ENCODE measurements around the gene AP1S3. TPM values are rescaled to one million over a fixed set of nuclear protein-coding genes. Genes with fewer than 3 reads are reported as not detected.

AP1S3 gene
- total and polyA plus RNA-seq, 10 donors, result 2.4 to 16.0 (median 10.5) TPM

- Histone ChIP-seq H3K4me1 (peaks cover 0 to 15% (median 2%) of the 10 kb centered on the region in 6 donors), H3K9me3 (no peaks in the 10 kb centered on the region), H3K27me3 (replicated peaks in 1 of 7) (no peaks in the 10 kb centered on the region), H3K27ac (no peak overlapping the region), H3K4me3 (no peak overlapping the region), H3K36me3 (peaks cover 0 to 7% (median under 1%) of the 10 kb centered on the region in 6 donors)
- no peak for DNase-seq
- intact Hi-C loops (cut with DNase I; ENCODE audit: low total_unique reads), result loop anchor here (10.0 kb wide), 1 partner anchor 88 kb away; no protein-coding TSS in a partner anchor
- TF ChIP-seq POLR2A (IDR thresholded peaks at IDR 0.05) (no peak), POLR2AphosphoS5 (IDR thresholded peaks at IDR 0.05) (no peak)
- TF ChIP-seq, protein P1, sequence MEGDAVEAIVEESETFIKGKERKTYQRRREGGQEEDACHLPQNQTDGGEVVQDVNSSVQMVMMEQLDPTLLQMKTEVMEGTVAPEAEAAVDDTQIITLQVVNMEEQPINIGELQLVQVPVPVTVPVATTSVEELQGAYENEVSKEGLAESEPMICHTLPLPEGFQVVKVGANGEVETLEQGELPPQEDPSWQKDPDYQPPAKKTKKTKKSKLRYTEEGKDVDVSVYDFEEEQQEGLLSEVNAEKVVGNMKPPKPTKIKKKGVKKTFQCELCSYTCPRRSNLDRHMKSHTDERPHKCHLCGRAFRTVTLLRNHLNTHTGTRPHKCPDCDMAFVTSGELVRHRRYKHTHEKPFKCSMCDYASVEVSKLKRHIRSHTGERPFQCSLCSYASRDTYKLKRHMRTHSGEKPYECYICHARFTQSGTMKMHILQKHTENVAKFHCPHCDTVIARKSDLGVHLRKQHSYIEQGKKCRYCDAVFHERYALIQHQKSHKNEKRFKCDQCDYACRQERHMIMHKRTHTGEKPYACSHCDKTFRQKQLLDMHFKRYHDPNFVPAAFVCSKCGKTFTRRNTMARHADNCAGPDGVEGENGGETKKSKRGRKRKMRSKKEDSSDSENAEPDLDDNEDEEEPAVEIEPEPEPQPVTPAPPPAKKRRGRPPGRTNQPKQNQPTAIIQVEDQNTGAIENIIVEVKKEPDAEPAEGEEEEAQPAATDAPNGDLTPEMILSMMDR (IDR thresholded peaks at IDR 0.05 in 8 of 11, conservative IDR thresholded peaks at IDR 0.05 in 3 of 11), result no peak
- WGBS, 5 donors, result 89 to 92% (median 90%) methylated on average over 3 of the region's 3 CpGs
Observed at GRCh38 chr2:223782629-223783028, 54.8 kb downstream of the AP1S3 start.

DNA sequence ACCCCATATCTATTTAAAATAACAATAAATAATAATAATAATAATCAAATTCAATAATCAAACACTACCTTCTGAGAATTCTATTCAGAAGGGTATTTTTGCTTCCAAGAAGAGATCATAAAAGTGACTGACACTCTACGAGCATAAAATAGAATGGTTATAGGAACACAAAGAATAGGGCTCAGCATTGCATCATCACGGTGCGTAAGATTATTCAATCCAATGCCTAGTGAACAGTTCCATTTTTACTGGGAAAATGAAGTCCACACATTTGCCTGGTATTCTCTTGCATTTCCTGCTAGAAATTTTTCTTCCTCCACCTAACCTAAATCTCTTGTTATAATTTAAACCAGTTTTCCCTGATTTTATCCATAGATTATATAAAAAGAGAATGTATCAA, 55.8 kb downstream of the AP1S3 start:
- WGBS, 5 donors, result 76 to 95% (median 85%) methylated on average over 3 of the region's 3 CpGs

GRCh38 chr2:223779877-223780276, 57.5 kb downstream of the AP1S3 start:
- Histone ChIP-seq H3K27me3 (replicated peaks in 1 of 7) (no peaks in the 10 kb centered on the region), H3K9me3 (no peaks in the 10 kb centered on the region), H3K36me3 (peaks cover 0 to 34% (median 14%) of the 10 kb centered on the region in 6 donors), H3K27ac (no peak overlapping the region), H3K4me3 (no peak overlapping the region), H3K4me1 (no peaks in the 10 kb centered on the region)
- no peak for DNase-seq
- no peak for TF ChIP-seq POLR2A (IDR thresholded peaks at IDR 0.05)
- TF ChIP-seq, protein P1 (IDR thresholded peaks at IDR 0.05 in 8 of 11, conservative IDR thresholded peaks at IDR 0.05 in 3 of 11), result peak in 8 of 11 experiments; percentile 23 to 58 (median 40)
- intact Hi-C loops (cut with DNase I; ENCODE audit: low total_unique reads), result loop anchor here (10.0 kb wide), 1 partner anchor 85 kb away; no protein-coding TSS in a partner anchor
- WGBS, 5 donors, result 64 to 76% (median 67%) methylated on average over 7 of the region's 7 CpGs

More for the DNA sequence above, 55.8 kb downstream of the AP1S3 start:
- H3K4me1 ChIP-seq, result peaks cover 0 to 6% (median under 1%) of the 10 kb centered on the region in 6 donors
- no peak for DNase-seq
- no peak overlapping the region for H3K4me3 ChIP-seq
- no peak for TF ChIP-seq POLR2AphosphoS5 (IDR thresholded peaks at IDR 0.05)
- TF ChIP-seq POLR2A (IDR thresholded peaks at IDR 0.05), result no peak
- TF ChIP-seq, protein P1 (IDR thresholded peaks at IDR 0.05 in 8 of 11, conservative IDR thresholded peaks at IDR 0.05 in 3 of 11), result no peak
- no peak overlapping the region for H3K27ac ChIP-seq
- no peaks in the 10 kb centered on the region for H3K27me3 ChIP-seq (replicated peaks in 1 of 7)
- H3K36me3 ChIP-seq, result peaks cover 0 to 18% (median 8%) of the 10 kb centered on the region in 6 donors
- intact Hi-C loops (cut with DNase I; ENCODE audit: low total_unique reads), result loop anchor here (10.0 kb wide), 1 partner anchor 87 kb away; no protein-coding TSS in a partner anchor
- no peaks in the 10 kb centered on the region for H3K9me3 ChIP-seq

DNA sequence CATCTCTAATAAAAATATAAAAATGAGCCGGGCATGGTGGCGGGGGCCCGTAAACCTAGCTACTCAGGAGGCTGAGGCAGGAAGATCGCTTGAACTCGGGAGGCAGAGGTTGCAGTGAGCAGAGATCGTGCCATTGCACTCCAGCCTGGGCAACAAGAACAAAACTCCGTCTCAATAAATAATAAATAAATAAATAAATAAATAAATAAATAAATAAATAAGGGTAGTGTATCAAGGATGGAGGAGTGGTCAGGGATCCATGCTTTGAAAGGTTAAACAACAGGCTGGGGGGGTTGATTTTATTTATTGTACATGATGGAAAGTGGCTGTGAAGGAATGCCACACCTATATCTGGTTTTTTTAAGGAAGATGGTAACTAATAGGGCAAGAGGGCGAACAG, 63.2 kb downstream of the AP1S3 start:
- no peak for DNase-seq
- TF ChIP-seq POLR2AphosphoS5 (IDR thresholded peaks at IDR 0.05) (no peak), POLR2A (IDR thresholded peaks at IDR 0.05) (no peak)
- TF ChIP-seq, protein P1 (IDR thresholded peaks at IDR 0.05 in 8 of 11, conservative IDR thresholded peaks at IDR 0.05 in 3 of 11), result no peak
- H3K4me1 ChIP-seq, result no peaks in the 10 kb centered on the region
- peaks cover 0 to 66% (median 19%) of the 10 kb centered on the region in 6 donors for H3K36me3 ChIP-seq
- intact Hi-C loops (cut with DNase I; ENCODE audit: low total_unique reads), result no loop called here
- H3K9me3 ChIP-seq, result no peaks in the 10 kb centered on the region
- no peaks in the 10 kb centered on the region for H3K27me3 ChIP-seq (replicated peaks in 1 of 7)
- 71 to 96% (median 87%) methylated on average over 8 of the region's 8 CpGs for WGBS, 5 donors
- H3K4me3 ChIP-seq, result no peak overlapping the region
- H3K27ac ChIP-seq, result no peak overlapping the region
